ENCODE data around the gene CFAP119. TPM values are rescaled to one million over a fixed set of nuclear protein-coding genes. Genes with fewer than 3 reads are reported as not detected.

CFAP119 gene
- total and polyA plus RNA-seq, 4 donors = 0.33 to 2.7 (median 1.2) TPM

DNA sequence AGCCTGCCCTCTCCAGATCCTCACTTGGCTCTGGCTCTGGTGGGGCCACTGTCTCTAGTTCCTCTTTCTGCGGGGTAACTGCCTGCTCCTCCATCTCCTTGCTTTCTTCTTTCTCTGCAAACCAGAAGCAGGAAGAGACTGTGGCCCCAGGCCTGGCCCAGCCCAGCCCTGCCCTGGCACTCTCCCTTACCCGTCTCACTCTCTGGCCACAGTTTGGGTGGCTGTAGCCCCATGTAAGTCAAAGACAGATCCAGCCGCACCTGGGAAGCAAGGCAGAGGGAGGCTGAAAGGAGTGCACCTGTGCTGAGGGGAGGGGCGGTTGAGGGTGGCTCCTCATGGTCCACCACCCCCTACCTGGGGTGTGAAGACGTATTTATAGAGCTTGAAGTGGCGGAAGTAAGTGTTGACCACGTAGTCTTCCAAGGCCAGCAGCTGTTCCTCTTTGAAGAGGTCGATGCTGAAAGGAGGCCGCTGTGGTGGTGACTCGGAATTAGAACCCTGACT is 2.8 kb downstream of the CFAP119 start:
- peak overlapping the region; percentile 39 to 43 for H3K27ac ChIP-seq (ENCODE audit: low read depth in 1 of 2, low read length in 2 of 2)
- no peaks in the 10 kb centered on the region for H3K27me3 ChIP-seq (ENCODE audit: control insufficient read depth in 4 of 4, insufficient read depth in 4 of 4, low read length in 3 of 4)
- no peaks in the 10 kb centered on the region for H3K9me3 ChIP-seq (ENCODE audit: control insufficient read depth in 4 of 4, low read length in 3 of 4)
- TF ChIP-seq NR2F2 (IDR thresholded peaks at IDR 0.05) (no peak), RXRA (IDR thresholded peaks at IDR 0.05) (no peak), HNF4G (IDR thresholded peaks at IDR 0.05) (no peak), RAD21 (IDR thresholded peaks at IDR 0.05) (no peak), HNF4A (conservative IDR thresholded peaks at IDR 0.05) (no peak), FOXA1 (IDR thresholded peaks at IDR 0.05) (no peak), ZBTB33 (IDR thresholded peaks at IDR 0.05) (no peak), FOXA2 (IDR thresholded peaks at IDR 0.05) (no peak), GABPA (IDR thresholded peaks at IDR 0.05 in 1 of 2, conservative IDR thresholded peaks at IDR 0.05 in 1 of 2) (no peak), SP1 (IDR thresholded peaks at IDR 0.05) (no peak), YY1 (IDR thresholded peaks at IDR 0.05) (no peak), JUND (IDR thresholded peaks at IDR 0.05) (no peak), EGR1 (IDR thresholded peaks at IDR 0.05; ENCODE audit: low read depth in 2 of 2) (no peak), TAF1 (conservative IDR thresholded peaks at IDR 0.05) (no peak)
- TF ChIP-seq, protein P1, sequence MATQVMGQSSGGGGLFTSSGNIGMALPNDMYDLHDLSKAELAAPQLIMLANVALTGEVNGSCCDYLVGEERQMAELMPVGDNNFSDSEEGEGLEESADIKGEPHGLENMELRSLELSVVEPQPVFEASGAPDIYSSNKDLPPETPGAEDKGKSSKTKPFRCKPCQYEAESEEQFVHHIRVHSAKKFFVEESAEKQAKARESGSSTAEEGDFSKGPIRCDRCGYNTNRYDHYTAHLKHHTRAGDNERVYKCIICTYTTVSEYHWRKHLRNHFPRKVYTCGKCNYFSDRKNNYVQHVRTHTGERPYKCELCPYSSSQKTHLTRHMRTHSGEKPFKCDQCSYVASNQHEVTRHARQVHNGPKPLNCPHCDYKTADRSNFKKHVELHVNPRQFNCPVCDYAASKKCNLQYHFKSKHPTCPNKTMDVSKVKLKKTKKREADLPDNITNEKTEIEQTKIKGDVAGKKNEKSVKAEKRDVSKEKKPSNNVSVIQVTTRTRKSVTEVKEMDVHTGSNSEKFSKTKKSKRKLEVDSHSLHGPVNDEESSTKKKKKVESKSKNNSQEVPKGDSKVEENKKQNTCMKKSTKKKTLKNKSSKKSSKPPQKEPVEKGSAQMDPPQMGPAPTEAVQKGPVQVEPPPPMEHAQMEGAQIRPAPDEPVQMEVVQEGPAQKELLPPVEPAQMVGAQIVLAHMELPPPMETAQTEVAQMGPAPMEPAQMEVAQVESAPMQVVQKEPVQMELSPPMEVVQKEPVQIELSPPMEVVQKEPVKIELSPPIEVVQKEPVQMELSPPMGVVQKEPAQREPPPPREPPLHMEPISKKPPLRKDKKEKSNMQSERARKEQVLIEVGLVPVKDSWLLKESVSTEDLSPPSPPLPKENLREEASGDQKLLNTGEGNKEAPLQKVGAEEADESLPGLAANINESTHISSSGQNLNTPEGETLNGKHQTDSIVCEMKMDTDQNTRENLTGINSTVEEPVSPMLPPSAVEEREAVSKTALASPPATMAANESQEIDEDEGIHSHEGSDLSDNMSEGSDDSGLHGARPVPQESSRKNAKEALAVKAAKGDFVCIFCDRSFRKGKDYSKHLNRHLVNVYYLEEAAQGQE (IDR thresholded peaks at IDR 0.05) = no peak
- TF ChIP-seq, protein P2, sequence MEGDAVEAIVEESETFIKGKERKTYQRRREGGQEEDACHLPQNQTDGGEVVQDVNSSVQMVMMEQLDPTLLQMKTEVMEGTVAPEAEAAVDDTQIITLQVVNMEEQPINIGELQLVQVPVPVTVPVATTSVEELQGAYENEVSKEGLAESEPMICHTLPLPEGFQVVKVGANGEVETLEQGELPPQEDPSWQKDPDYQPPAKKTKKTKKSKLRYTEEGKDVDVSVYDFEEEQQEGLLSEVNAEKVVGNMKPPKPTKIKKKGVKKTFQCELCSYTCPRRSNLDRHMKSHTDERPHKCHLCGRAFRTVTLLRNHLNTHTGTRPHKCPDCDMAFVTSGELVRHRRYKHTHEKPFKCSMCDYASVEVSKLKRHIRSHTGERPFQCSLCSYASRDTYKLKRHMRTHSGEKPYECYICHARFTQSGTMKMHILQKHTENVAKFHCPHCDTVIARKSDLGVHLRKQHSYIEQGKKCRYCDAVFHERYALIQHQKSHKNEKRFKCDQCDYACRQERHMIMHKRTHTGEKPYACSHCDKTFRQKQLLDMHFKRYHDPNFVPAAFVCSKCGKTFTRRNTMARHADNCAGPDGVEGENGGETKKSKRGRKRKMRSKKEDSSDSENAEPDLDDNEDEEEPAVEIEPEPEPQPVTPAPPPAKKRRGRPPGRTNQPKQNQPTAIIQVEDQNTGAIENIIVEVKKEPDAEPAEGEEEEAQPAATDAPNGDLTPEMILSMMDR (IDR thresholded peaks at IDR 0.05; ENCODE audit: low read depth, low read length, missing input control) = no peak
- TF ChIP-seq, protein P3, sequence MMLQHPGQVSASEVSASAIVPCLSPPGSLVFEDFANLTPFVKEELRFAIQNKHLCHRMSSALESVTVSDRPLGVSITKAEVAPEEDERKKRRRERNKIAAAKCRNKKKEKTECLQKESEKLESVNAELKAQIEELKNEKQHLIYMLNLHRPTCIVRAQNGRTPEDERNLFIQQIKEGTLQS (IDR thresholded peaks at IDR 0.05) = no peak
- TF ChIP-seq, protein P4, sequence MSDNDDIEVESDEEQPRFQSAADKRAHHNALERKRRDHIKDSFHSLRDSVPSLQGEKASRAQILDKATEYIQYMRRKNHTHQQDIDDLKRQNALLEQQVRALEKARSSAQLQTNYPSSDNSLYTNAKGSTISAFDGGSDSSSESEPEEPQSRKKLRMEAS (IDR thresholded peaks at IDR 0.05) = no peak
- H3K4me3 ChIP-seq (ENCODE audit: low read depth in 1 of 3, low read length in 3 of 3) = no peak overlapping the region
- no peak overlapping the region for H3K9ac ChIP-seq (ENCODE audit: low read depth in 1 of 2, low read length in 2 of 2)
- DNase-seq (ENCODE audit: low spot score) = no peak
- 83% methylated on average over 10 of the region's 10 CpGs for WGBS
- peaks cover 5 to 38% (median 32%) of the 10 kb centered on the region in 4 donors for H3K4me1 ChIP-seq (ENCODE audit: control insufficient read depth in 4 of 4, insufficient read depth in 4 of 4, low read length in 3 of 4)
- H3K36me3 ChIP-seq (ENCODE audit: control insufficient read depth in 4 of 4, insufficient read depth in 3 of 4, low read depth in 1 of 4, low read length in 3 of 4) = peaks cover 2 to 22% (median 6%) of the 10 kb centered on the region in 4 donors
